Stimulated activated CD8-positive, alpha-beta memory T cell treated with anti-CD3 and anti-CD28 coated beads, Interleukin-12 subunit alpha, Interleukin-12 subunit beta, amount 100 ng/mL, for 4 hours (primary cell): ENCODE data around the gene FCMR.

Experiments used
- DNase-seq: peaks from one replicate; pipeline ENCODE4 v3.0.0-alpha.2; 2020; ENCODE audit warnings: low read depth

The FCMR gene

GRCh38 chr1:206899717-206900116 is 22.0 kb downstream of the FCMR start:
- no peak for DNase-seq

GRCh38 chr1:206898915-206899431 is 22.8 kb downstream of the FCMR start:
- no peak for DNase-seq

- DNase-seq, result no peak
Measured at GRCh38 chr1:206898089-206898914, 23.4 kb downstream of the FCMR start.

GRCh38 chr1:206897175-206897574 is 24.6 kb downstream of the FCMR start, which contains the start of gene IL24:
Gene IL24 (plus strand): TSS chr1:206897443. CDS start chr1:206897833, 390 bp downstream.
- no peak for DNase-seq

GRCh38 chr1:206896261-206896660 is 25.5 kb downstream of the FCMR start:
- no peak for DNase-seq

GRCh38 chr1:206895837-206896242 is 25.9 kb downstream of the FCMR start:
- no peak for DNase-seq

- no peak for DNase-seq
Measured at GRCh38 chr1:206895325-206895724, 26.4 kb downstream of the FCMR start.

- DNase-seq, result no peak
Measured at GRCh38 chr1:206893380-206893779, 28.4 kb downstream of the FCMR start.

- DNase-seq, result no peak
Measured at GRCh38 chr1:206892351-206892984, 29.3 kb downstream of the FCMR start.

- DNase-seq, result no peak
Measured at GRCh38 chr1:206891412-206891811, 30.3 kb downstream of the FCMR start.

- DNase-seq, result no peak
Measured at GRCh38 chr1:206890125-206891060, 31.3 kb downstream of the FCMR start.

GRCh38 chr1:206887701-206888100 is 34.0 kb downstream of the FCMR start:
- no peak for DNase-seq

GRCh38 chr1:206886831-206887230 is 34.9 kb downstream of the FCMR start:
- no peak for DNase-seq

GRCh38 chr1:206885341-206886060 is 36.2 kb downstream of the FCMR start:
- DNase-seq, result no peak

- no peak for DNase-seq
Measured at GRCh38 chr1:206883876-206884275, 37.9 kb downstream of the FCMR start.

- no peak for DNase-seq
Measured at GRCh38 chr1:206883160-206883559, 38.6 kb downstream of the FCMR start.

GRCh38 chr1:206882555-206882954 is 39.2 kb downstream of the FCMR start:
- no peak for DNase-seq

GRCh38 chr1:206880314-206880713 is 41.4 kb downstream of the FCMR start:
- no peak for DNase-seq

- no peak for DNase-seq
Measured at GRCh38 chr1:206878456-206878855, 43.3 kb downstream of the FCMR start.

GRCh38 chr1:206875752-206876377 is 45.9 kb downstream of the FCMR start:
- no peak for DNase-seq

GRCh38 chr1:206873603-206874188 is 48.0 kb downstream of the FCMR start:
- DNase-seq, result no peak
